Left ventricle myocardium inferior (tissue), 1 donor: ENCODE measurements around the gene CYB5R4. TPM values are rescaled to one million over a fixed set of nuclear protein-coding genes. Genes with fewer than 3 reads are reported as not detected.
"Not testable (repeated sequence)": the region's sequence is repeated elsewhere in the genome, so short reads cannot be mapped to it uniquely, and the experiment has no call there.

Source experiments
- DNase-seq: peaks from one replicate; pipeline ENCODE4 v3.0.0-alpha.2; 2020
- H3K27ac ChIP-seq: fragments of 200-600 bp; replicated peaks from 2 replicates; pipeline ENCODE4 v1.8.0; 2021
- H3K27me3 ChIP-seq: fragments of 200-600 bp; 2 replicates; pipeline ENCODE4 v1.8.0; 2021; ENCODE audit warnings: low read depth
- H3K36me3 ChIP-seq: fragments of 200-600 bp; 2 replicates; pipeline ENCODE4 v1.8.0; 2021
- H3K4me1 ChIP-seq: fragments of 200-600 bp; 2 replicates; pipeline ENCODE4 v1.8.0; 2021
- H3K4me3 ChIP-seq: fragments of 200-600 bp; 2 replicates; pipeline ENCODE4 v1.8.0; 2021; ENCODE audit warnings: mild to moderate bottlenecking, moderate library complexity
- H3K9me3 ChIP-seq: fragments of 200-600 bp; replicated peaks from 2 replicates; pipeline ENCODE4 v1.8.0; 2021
- intact Hi-C: fragments of 100-400 bp; cut with micrococcal nuclease; formaldehyde crosslinking; loops from one replicate; pipeline ENCODE4 v1.11.0; 2022
- total RNA-seq: library from RNA; stranded (reverse); fragmentation: NEBNext Ultra II Directional; extraction: Animal tissue kit (Norgen Biotek cat#: 25700); gene quantifications from one replicate; pipeline ENCODE4 v1.2.1, GENCODE V29; 2021
- TF ChIP-seq, protein P1 (sequence below): fragments of 200-600 bp; IDR thresholded peaks from 2 replicates; pipeline ENCODE4 v1.8.0; 2021; ENCODE audit warnings: antibody characterized with exemption, mild to moderate bottlenecking, borderline replicate concordance
- donor health status: DM: no; HTN: yes; CAD: no; lungs with severe emphysema.

CYB5R4 gene
- total RNA-seq, 1 donor from 2014 or later, result 14.5 TPM

DNA sequence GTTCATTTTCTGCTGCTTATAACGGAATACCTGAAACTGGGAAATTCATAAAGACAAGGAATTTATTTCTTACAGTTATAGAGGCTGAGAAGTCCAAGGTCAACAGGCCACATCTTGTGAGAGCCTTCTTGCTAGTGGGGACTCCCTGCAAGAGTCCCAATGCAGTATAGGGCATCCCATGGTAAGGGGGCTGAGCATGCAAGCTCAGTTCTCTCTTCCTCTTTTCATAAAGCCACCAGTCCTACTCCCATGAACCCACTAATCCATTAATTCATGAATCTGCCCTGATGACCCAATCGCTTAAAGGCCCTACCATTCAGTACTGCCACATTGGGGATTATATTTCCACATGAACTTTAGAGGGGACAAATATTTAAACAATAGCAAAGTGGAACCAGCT is 26.5 kb downstream of the CYB5R4 start:
- DNase-seq, result no peak
- Histone ChIP-seq H3K4me3 (no peak overlapping the region), H3K27me3 (no peaks in the 10 kb centered on the region), H3K36me3 (no peaks in the 10 kb centered on the region), H3K9me3 (peaks cover 9% of the 10 kb centered on the region), H3K4me1 (peaks cover 8% of the 10 kb centered on the region), H3K27ac (no peak overlapping the region)
- TF ChIP-seq, protein P1, sequence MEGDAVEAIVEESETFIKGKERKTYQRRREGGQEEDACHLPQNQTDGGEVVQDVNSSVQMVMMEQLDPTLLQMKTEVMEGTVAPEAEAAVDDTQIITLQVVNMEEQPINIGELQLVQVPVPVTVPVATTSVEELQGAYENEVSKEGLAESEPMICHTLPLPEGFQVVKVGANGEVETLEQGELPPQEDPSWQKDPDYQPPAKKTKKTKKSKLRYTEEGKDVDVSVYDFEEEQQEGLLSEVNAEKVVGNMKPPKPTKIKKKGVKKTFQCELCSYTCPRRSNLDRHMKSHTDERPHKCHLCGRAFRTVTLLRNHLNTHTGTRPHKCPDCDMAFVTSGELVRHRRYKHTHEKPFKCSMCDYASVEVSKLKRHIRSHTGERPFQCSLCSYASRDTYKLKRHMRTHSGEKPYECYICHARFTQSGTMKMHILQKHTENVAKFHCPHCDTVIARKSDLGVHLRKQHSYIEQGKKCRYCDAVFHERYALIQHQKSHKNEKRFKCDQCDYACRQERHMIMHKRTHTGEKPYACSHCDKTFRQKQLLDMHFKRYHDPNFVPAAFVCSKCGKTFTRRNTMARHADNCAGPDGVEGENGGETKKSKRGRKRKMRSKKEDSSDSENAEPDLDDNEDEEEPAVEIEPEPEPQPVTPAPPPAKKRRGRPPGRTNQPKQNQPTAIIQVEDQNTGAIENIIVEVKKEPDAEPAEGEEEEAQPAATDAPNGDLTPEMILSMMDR, result no peak
- intact Hi-C loops, result loop anchor here (2.0 kb wide), 1 partner anchor 335 kb away; no protein-coding TSS in a partner anchor

DNA sequence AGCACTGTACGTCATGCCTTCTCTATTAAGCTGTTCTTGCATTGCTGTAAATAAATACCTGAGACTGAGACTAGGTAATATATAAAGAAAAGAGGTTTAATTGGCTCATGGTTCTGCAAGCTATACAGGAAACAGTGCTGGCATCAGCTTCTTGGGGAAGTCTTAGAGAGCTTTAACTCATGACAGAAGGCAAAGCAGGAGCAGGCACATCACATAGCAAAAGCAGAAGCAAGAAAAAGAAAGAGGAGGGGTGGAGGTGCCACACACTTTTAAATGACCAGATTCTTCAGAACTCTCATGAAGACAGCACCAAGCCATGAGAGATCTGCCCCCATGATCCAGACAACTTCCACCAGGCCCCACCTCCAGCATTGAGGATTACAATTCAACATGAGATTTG is 30.1 kb downstream of the CYB5R4 start:
- Histone ChIP-seq H3K36me3 (no peaks in the 10 kb centered on the region), H3K9me3 (peaks cover 9% of the 10 kb centered on the region), H3K27ac (no peak overlapping the region), H3K27me3 (no peaks in the 10 kb centered on the region), H3K4me1 (peaks cover 18% of the 10 kb centered on the region), H3K4me3 (no peak overlapping the region)
- TF ChIP-seq, protein P1, result no peak
- no peak for DNase-seq
- intact Hi-C loops, result no loop called here

DNA sequence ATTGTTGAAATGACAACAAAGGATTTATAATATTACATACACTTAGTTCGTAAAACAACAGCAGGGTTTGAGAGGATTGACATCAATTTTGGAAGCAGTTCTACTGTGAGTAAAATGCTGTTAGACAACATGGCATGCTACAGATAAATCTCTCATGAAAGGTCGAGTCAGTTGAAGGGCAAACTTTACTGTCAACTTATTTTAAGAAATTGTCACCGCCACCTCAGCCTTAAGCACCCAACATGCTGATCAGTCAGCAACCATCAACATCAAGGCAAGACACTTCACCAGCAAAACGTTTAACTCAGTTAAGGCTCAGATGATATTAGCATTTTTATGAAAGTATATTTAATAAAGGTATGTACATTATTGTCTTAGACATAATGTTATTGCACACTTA is 31.0 kb downstream of the CYB5R4 start:
- TF ChIP-seq, protein P1, result no peak
- Histone ChIP-seq H3K36me3 (no peaks in the 10 kb centered on the region), H3K9me3 (peaks cover 9% of the 10 kb centered on the region), H3K27me3 (no peaks in the 10 kb centered on the region), H3K27ac (no peak overlapping the region), H3K4me3 (no peak overlapping the region), H3K4me1 (peaks cover 18% of the 10 kb centered on the region)
- no peak for DNase-seq
- intact Hi-C loops, result no loop called here

DNA sequence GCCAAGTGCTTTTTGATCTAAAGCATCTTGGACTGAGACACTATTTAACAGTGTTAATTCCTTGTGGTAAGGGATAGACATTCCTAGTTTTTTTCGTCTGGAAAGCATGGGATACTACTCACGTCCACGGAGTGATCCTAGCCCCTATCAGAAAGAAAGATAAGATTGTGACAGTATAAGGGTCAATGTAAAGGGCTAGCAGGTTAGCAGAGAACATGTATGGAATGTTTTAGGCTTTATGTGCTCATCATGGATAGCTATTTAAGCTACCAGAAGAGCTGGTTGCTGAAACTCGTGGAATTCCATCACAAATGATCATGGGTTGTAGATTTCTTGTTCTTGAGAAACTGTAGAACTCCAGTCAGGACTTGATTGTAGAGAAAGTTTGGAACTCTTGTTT is 32.1 kb downstream of the CYB5R4 start:
- no peak for DNase-seq
- Histone ChIP-seq H3K9me3 (peaks cover 9% of the 10 kb centered on the region), H3K36me3 (peaks cover 4% of the 10 kb centered on the region), H3K4me1 (peaks cover 18% of the 10 kb centered on the region), H3K27me3 (no peaks in the 10 kb centered on the region), H3K4me3 (no peak overlapping the region), H3K27ac (no peak overlapping the region)
- intact Hi-C loops, result no loop called here
- TF ChIP-seq, protein P1, result no peak

DNA sequence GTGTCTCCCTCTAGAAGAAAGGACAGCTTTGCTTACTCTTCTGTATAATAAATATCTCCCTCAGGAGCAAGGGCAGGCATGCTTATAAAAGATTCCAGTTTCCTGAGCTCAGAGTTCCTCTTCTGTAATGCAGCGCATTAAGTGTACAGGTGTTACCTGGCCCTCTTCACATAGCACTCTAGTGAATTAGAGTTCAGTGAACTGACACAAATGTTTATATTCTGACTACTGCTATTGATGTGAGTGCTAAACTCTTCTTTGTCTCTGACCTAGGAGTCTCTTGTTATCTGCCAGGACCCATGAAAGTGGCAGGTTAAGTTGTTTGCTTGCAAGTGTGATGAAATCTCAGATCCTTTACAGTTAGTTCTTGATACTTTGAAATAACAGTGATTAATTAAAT is 33.5 kb downstream of the CYB5R4 start:
- H3K4me1 ChIP-seq, result peaks cover 18% of the 10 kb centered on the region
- no peaks in the 10 kb centered on the region for H3K27me3 ChIP-seq
- H3K27ac ChIP-seq, result no peak overlapping the region
- peaks cover 19% of the 10 kb centered on the region for H3K9me3 ChIP-seq
- H3K4me3 ChIP-seq, result no peak overlapping the region
- TF ChIP-seq, protein P1, result no peak
- DNase-seq, result no peak
- H3K36me3 ChIP-seq, result peaks cover 7% of the 10 kb centered on the region
- intact Hi-C loops, result no loop called here

DNA sequence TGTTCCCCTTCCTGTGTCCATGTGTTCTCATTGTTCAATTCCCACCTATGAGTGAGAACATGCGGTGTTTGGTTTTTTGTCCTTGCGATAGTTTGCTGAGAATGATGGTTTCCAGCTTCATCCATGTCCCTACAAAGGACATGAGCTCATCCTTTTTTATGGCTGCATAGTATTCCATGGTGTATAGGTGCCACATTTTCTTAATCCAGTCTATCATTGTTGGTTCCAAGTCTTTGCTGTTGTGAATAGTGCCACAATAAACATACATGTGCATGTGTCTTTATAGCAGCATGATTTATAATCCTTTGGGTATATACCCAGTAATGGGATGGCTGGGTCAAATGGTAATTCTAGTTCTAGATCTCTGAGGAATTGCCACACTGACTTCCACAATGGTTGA is 37.6 kb downstream of the CYB5R4 start:
- H3K4me1 ChIP-seq, H3K27ac ChIP-seq, intact Hi-C loops: not testable (repeated sequence)

More for the DNA sequence above, 37.6 kb downstream of the CYB5R4 start:
- not testable (repeated sequence) for DNase-seq, H3K4me3 ChIP-seq, H3K36me3 ChIP-seq, H3K27me3 ChIP-seq
- H3K9me3 ChIP-seq, result peaks cover 27% of the 10 kb centered on the region
